Measurements from ENCODE around the gene TMEM38A.

DNA sequence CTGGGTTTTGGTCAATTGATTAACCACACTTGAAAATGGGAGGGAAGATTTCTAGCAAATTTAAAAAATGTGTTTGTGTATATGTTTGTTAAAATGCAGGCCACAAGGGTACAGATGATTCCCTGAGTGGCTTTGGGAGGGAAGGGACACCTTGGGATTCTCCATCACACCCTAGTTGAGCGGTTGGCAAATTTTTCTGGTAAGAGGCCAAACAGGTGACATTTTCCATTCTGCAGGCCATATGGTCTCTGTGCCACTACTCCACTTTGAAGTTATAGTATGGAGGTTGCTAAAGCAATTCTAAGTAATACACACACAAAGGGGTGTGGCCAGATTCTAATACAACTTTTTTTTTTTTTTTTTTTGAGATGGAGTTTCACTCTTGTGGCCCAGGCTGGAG, 20.0 kb upstream of the TMEM38A start:
- TF ChIP-seq, protein P1, sequence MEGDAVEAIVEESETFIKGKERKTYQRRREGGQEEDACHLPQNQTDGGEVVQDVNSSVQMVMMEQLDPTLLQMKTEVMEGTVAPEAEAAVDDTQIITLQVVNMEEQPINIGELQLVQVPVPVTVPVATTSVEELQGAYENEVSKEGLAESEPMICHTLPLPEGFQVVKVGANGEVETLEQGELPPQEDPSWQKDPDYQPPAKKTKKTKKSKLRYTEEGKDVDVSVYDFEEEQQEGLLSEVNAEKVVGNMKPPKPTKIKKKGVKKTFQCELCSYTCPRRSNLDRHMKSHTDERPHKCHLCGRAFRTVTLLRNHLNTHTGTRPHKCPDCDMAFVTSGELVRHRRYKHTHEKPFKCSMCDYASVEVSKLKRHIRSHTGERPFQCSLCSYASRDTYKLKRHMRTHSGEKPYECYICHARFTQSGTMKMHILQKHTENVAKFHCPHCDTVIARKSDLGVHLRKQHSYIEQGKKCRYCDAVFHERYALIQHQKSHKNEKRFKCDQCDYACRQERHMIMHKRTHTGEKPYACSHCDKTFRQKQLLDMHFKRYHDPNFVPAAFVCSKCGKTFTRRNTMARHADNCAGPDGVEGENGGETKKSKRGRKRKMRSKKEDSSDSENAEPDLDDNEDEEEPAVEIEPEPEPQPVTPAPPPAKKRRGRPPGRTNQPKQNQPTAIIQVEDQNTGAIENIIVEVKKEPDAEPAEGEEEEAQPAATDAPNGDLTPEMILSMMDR (IDR thresholded peaks at IDR 0.05; ENCODE audit: low read length), result no peak
- TF ChIP-seq EZH2 (optimal IDR thresholded peaks at IDR 0.05; ENCODE audit: low read depth, low read length) (no peak), EZH2phosphoT487 (IDR thresholded peaks at IDR 0.05; ENCODE audit: low read length) (no peak)
